ENCODE results near the gene CDC27. TPM values are rescaled to one million over a fixed set of nuclear protein-coding genes. Genes with fewer than 3 reads are reported as not detected.

The CDC27 gene
- total RNA-seq, 1 experiment from 2014 or later: 83.3 TPM

DNA sequence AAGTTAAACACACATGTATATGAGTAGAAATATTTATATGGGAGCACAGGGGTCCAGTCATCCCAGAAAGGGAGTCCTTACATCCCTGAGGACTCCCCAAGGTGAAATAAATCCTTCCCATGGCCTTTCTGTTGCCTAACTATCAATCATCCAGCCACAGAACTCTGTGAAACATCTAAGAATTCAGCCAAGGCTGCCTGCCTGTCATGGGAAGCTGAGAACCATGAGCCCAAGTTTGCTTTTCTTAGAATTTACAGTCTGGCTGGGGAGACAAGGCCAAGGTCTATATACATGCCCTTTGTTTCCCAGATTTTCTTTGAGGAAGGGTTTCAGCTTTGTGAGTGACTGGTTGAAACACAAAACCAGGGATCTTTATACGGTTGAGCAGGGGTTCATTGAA is 35.9 kb upstream of the CDC27 start:
- Mint-ChIP-seq H3K9me3 (peaks cover 19% of the 10 kb centered on the region), H3K4me1 (peaks cover 20% of the 10 kb centered on the region), H3K4me3 (no peak overlapping the region), H3K27ac (no peak overlapping the region), H3K36me3 (peaks cover 13% of the 10 kb centered on the region), H3K27me3 (ENCODE audit: low read depth) (peaks cover 51% of the 10 kb centered on the region)
- DNase-seq (ENCODE audit: low spot score) (no peak), ATAC-seq (no peak)
- TF ChIP-seq, protein P1, sequence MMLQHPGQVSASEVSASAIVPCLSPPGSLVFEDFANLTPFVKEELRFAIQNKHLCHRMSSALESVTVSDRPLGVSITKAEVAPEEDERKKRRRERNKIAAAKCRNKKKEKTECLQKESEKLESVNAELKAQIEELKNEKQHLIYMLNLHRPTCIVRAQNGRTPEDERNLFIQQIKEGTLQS (CRISPR knock-in tag; conservative IDR thresholded peaks at IDR 0.05): no peak
- TF ChIP-seq, protein P2, sequence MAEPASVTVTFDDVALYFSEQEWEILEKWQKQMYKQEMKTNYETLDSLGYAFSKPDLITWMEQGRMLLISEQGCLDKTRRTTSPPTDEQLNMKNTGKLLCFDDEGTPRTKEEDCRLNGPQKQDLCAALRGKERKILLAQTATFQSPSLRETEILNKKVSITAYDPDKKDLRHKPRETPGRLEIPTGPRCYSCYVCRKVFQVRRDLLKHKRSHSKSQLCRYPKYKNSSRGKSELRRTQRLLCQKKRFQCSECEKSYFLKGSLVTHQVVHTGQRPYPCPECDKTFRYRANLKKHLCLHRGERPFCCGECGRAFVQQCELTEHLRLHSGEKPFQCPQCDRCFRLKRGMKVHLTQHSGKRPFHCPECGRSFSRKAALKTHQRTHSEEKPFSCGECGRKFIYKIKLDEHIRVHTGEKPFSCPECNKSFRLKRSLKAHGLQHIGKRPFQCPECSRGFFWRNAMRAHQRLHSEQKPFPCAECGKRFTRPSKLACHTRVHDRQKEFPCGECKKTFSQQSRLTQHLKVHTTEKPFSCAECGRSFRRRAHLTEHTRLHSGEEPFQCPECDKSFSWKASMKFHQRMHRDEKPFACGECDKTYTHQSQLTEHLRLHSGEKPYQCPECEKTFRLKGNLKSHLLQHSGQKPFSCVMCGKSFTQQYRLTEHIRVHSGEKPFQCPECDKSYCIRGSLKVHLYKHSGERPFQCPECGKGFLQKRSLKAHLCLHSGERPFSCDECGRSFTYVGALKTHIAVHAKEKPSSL (CRISPR knock-in tag; conservative IDR thresholded peaks at IDR 0.05): no peak
- TF ChIP-seq, protein P3, sequence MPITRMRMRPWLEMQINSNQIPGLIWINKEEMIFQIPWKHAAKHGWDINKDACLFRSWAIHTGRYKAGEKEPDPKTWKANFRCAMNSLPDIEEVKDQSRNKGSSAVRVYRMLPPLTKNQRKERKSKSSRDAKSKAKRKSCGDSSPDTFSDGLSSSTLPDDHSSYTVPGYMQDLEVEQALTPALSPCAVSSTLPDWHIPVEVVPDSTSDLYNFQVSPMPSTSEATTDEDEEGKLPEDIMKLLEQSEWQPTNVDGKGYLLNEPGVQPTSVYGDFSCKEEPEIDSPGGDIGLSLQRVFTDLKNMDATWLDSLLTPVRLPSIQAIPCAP (CRISPR knock-in tag; IDR thresholded peaks at IDR 0.05): no peak
- no peak for TF ChIP-seq ZNF232 (CRISPR knock-in tag; IDR thresholded peaks at IDR 0.05)
- TF ChIP-seq MYBL2 (CRISPR knock-in tag; IDR thresholded peaks at IDR 0.05): no peak
- no peak for TF ChIP-seq NR3C1 (CRISPR knock-in tag; conservative IDR thresholded peaks at IDR 0.05; ENCODE audit: low read depth)
- TF ChIP-seq, protein P4, sequence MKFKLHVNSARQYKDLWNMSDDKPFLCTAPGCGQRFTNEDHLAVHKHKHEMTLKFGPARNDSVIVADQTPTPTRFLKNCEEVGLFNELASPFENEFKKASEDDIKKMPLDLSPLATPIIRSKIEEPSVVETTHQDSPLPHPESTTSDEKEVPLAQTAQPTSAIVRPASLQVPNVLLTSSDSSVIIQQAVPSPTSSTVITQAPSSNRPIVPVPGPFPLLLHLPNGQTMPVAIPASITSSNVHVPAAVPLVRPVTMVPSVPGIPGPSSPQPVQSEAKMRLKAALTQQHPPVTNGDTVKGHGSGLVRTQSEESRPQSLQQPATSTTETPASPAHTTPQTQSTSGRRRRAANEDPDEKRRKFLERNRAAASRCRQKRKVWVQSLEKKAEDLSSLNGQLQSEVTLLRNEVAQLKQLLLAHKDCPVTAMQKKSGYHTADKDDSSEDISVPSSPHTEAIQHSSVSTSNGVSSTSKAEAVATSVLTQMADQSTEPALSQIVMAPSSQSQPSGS (CRISPR knock-in tag; IDR thresholded peaks at IDR 0.05; ENCODE audit: borderline replicate concordance, low read depth): no peak
- no peak for TF ChIP-seq SP1 (CRISPR knock-in tag; conservative IDR thresholded peaks at IDR 0.05)
- TF ChIP-seq, protein P5, sequence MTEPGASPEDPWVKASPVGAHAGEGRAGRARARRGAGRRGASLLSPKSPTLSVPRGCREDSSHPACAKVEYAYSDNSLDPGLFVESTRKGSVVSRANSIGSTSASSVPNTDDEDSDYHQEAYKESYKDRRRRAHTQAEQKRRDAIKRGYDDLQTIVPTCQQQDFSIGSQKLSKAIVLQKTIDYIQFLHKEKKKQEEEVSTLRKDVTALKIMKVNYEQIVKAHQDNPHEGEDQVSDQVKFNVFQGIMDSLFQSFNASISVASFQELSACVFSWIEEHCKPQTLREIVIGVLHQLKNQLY (CRISPR knock-in tag; IDR thresholded peaks at IDR 0.05): no peak
- TF ChIP-seq, protein P6, sequence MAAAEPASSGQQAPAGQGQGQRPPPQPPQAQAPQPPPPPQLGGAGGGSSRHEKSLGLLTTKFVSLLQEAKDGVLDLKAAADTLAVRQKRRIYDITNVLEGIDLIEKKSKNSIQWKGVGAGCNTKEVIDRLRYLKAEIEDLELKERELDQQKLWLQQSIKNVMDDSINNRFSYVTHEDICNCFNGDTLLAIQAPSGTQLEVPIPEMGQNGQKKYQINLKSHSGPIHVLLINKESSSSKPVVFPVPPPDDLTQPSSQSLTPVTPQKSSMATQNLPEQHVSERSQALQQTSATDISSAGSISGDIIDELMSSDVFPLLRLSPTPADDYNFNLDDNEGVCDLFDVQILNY (CRISPR knock-in tag; IDR thresholded peaks at IDR 0.05): no peak
- no peak for TF ChIP-seq SMAD3 (CRISPR knock-in tag; IDR thresholded peaks at IDR 0.05; ENCODE audit: borderline replicate concordance)
- TF ChIP-seq SOX15 (CRISPR knock-in tag; IDR thresholded peaks at IDR 0.05): no peak
- TF ChIP-seq, protein P7, sequence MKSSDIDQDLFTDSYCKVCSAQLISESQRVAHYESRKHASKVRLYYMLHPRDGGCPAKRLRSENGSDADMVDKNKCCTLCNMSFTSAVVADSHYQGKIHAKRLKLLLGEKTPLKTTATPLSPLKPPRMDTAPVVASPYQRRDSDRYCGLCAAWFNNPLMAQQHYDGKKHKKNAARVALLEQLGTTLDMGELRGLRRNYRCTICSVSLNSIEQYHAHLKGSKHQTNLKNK (CRISPR knock-in tag; IDR thresholded peaks at IDR 0.05): no peak
- no peak for TF ChIP-seq FOXJ3 (CRISPR knock-in tag; IDR thresholded peaks at IDR 0.05; ENCODE audit: borderline replicate concordance)
- TF ChIP-seq IRF2 (CRISPR knock-in tag; IDR thresholded peaks at IDR 0.05; ENCODE audit: borderline replicate concordance, low read depth): no peak
- TF ChIP-seq HMGA2 (CRISPR knock-in tag; IDR thresholded peaks at IDR 0.05): no peak
- TF ChIP-seq, protein P8, sequence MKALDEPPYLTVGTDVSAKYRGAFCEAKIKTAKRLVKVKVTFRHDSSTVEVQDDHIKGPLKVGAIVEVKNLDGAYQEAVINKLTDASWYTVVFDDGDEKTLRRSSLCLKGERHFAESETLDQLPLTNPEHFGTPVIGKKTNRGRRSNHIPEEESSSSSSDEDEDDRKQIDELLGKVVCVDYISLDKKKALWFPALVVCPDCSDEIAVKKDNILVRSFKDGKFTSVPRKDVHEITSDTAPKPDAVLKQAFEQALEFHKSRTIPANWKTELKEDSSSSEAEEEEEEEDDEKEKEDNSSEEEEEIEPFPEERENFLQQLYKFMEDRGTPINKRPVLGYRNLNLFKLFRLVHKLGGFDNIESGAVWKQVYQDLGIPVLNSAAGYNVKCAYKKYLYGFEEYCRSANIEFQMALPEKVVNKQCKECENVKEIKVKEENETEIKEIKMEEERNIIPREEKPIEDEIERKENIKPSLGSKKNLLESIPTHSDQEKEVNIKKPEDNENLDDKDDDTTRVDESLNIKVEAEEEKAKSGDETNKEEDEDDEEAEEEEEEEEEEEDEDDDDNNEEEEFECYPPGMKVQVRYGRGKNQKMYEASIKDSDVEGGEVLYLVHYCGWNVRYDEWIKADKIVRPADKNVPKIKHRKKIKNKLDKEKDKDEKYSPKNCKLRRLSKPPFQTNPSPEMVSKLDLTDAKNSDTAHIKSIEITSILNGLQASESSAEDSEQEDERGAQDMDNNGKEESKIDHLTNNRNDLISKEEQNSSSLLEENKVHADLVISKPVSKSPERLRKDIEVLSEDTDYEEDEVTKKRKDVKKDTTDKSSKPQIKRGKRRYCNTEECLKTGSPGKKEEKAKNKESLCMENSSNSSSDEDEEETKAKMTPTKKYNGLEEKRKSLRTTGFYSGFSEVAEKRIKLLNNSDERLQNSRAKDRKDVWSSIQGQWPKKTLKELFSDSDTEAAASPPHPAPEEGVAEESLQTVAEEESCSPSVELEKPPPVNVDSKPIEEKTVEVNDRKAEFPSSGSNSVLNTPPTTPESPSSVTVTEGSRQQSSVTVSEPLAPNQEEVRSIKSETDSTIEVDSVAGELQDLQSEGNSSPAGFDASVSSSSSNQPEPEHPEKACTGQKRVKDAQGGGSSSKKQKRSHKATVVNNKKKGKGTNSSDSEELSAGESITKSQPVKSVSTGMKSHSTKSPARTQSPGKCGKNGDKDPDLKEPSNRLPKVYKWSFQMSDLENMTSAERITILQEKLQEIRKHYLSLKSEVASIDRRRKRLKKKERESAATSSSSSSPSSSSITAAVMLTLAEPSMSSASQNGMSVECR (CRISPR knock-in tag; IDR thresholded peaks at IDR 0.05; ENCODE audit: borderline replicate concordance): no peak
- TF ChIP-seq, protein P9, sequence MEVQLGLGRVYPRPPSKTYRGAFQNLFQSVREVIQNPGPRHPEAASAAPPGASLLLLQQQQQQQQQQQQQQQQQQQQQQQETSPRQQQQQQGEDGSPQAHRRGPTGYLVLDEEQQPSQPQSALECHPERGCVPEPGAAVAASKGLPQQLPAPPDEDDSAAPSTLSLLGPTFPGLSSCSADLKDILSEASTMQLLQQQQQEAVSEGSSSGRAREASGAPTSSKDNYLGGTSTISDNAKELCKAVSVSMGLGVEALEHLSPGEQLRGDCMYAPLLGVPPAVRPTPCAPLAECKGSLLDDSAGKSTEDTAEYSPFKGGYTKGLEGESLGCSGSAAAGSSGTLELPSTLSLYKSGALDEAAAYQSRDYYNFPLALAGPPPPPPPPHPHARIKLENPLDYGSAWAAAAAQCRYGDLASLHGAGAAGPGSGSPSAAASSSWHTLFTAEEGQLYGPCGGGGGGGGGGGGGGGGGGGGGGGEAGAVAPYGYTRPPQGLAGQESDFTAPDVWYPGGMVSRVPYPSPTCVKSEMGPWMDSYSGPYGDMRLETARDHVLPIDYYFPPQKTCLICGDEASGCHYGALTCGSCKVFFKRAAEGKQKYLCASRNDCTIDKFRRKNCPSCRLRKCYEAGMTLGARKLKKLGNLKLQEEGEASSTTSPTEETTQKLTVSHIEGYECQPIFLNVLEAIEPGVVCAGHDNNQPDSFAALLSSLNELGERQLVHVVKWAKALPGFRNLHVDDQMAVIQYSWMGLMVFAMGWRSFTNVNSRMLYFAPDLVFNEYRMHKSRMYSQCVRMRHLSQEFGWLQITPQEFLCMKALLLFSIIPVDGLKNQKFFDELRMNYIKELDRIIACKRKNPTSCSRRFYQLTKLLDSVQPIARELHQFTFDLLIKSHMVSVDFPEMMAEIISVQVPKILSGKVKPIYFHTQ (CRISPR knock-in tag; IDR thresholded peaks at IDR 0.05): no peak
- TF ChIP-seq, protein P10, sequence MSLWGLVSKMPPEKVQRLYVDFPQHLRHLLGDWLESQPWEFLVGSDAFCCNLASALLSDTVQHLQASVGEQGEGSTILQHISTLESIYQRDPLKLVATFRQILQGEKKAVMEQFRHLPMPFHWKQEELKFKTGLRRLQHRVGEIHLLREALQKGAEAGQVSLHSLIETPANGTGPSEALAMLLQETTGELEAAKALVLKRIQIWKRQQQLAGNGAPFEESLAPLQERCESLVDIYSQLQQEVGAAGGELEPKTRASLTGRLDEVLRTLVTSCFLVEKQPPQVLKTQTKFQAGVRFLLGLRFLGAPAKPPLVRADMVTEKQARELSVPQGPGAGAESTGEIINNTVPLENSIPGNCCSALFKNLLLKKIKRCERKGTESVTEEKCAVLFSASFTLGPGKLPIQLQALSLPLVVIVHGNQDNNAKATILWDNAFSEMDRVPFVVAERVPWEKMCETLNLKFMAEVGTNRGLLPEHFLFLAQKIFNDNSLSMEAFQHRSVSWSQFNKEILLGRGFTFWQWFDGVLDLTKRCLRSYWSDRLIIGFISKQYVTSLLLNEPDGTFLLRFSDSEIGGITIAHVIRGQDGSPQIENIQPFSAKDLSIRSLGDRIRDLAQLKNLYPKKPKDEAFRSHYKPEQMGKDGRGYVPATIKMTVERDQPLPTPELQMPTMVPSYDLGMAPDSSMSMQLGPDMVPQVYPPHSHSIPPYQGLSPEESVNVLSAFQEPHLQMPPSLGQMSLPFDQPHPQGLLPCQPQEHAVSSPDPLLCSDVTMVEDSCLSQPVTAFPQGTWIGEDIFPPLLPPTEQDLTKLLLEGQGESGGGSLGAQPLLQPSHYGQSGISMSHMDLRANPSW (CRISPR knock-in tag; conservative IDR thresholded peaks at IDR 0.05; ENCODE audit: low read depth): no peak
- CTCF ChIA-PET: no interaction called here
- POLR2A ChIA-PET: no interaction called here

All from WTC11 (cell line).